ENCODE data around the gene GSK3B.

Gene GSK3B

DNA sequence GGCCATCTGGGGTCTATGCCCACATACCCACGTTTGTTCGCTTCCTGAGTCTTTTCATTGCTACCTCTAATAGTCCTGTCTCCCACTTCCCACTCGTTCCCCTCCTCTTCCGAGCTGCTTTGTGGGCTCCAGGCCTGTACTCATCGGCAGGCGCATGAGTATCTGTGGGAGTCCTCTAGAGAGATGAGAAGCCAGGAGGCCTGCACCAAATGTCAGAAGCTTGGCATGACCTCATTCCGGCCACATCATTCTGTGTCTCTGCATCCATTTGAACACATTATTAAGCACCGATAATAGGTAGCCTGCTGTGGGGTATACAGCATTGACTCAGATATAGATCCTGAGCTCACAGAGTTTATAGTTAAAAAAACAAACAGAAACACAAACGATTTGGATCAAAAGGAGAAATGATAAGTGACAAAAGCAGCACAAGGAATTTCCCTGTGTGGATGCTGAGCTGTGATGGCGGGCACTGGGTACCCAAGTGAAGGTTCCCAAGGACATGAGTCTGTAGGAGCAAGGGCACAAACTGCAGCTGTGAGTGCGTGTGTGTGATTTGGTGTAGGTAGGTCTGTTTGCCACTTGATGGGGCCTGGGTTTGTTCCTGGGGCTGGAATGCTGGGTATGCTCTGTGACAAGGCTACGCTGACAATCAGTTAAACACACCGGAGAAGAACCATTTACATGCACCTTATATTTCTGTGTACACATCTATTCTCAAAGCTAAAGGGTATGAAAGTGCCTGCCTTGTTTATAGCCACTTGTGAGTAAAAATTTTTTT is 276.5 kb downstream of the GSK3B start:
- Mint-ChIP-seq H3K4me3 (no peak overlapping the region), H3K27me3 (no peaks in the 10 kb centered on the region), H3K9me3 (no peaks in the 10 kb centered on the region), H3K27ac (no peak overlapping the region), H3K4me1 (no peaks in the 10 kb centered on the region), H3K36me3 (ENCODE audit: low read depth) (no peaks in the 10 kb centered on the region)
- DNase-seq = no peak
- ATAC-seq = no peak

DNA sequence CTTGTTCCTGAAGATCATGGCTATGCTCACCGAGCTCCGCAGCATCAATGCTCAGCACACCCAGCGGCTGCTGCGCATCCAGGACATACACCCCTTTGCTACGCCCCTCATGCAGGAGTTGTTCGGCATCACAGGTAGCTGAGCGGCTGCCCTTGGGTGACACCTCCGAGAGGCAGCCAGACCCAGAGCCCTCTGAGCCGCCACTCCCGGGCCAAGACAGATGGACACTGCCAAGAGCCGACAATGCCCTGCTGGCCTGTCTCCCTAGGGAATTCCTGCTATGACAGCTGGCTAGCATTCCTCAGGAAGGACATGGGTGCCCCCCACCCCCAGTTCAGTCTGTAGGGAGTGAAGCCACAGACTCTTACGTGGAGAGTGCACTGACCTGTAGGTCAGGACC is 277.2 kb downstream of the GSK3B start:
- Mint-ChIP-seq H3K9me3 (no peaks in the 10 kb centered on the region), H3K27ac (no peak overlapping the region), H3K4me3 (no peak overlapping the region)

DNA sequence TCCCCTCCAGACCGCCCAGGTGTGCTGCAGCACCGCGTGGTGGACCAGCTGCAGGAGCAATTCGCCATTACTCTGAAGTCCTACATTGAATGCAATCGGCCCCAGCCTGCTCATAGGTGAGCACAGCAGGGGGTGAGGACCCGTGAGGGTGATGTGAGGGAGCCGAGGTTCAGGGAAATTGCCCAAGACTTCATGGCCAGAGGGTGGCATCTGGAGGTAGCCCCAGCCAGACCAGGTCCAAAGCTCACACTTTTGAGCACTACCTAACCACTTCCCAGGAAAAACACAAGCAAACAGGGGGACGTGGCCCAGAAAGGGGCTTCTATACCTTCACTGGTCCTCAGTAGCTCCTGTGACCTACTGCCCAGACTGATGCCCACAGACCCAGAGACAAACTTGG is 278.5 kb downstream of the GSK3B start:
- Mint-ChIP-seq H3K4me3 (no peak overlapping the region), H3K27me3 (no peaks in the 10 kb centered on the region), H3K9me3 (no peaks in the 10 kb centered on the region), H3K36me3 (ENCODE audit: low read depth) (no peaks in the 10 kb centered on the region), H3K27ac (no peak overlapping the region), H3K4me1 (peaks cover 1% of the 10 kb centered on the region)
- ATAC-seq = no peak
- no peak for DNase-seq

More for the DNA sequence above, 277.2 kb downstream of the GSK3B start:
- ATAC-seq (no peak), DNase-seq (no peak)
- Mint-ChIP-seq H3K4me1 (no peaks in the 10 kb centered on the region), H3K27me3 (no peaks in the 10 kb centered on the region), H3K36me3 (ENCODE audit: low read depth) (no peaks in the 10 kb centered on the region)

DNA sequence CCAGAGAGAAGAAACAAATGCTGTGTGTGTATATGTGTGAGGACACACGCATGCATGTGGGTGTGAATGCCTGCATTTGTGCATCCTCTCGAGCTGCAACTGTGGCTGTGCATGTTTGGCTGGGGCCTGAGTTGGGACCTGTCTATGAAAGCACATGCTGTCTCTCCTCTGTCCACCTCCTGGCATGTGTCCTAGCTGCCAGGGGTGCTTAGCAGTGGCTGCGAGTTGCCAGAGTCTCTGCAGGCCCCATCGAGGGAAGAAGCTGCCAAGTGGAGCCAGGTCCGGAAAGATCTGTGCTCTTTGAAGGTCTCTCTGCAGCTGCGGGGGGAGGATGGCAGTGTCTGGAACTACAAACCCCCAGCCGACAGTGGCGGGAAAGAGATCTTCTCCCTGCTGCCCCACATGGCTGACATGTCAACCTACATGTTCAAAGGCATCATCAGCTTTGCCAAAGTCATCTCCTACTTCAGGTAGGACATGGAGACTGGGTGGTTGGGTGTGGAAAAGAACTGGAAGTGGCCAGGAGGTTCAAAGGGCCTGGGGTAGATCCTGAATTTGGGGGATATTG is 281.7 kb downstream of the GSK3B start:
- Mint-ChIP-seq H3K36me3 (ENCODE audit: low read depth) (no peaks in the 10 kb centered on the region), H3K9me3 (no peaks in the 10 kb centered on the region), H3K27ac (no peak overlapping the region), H3K4me3 (no peak overlapping the region), H3K4me1 (peaks cover 12% of the 10 kb centered on the region), H3K27me3 (no peaks in the 10 kb centered on the region)
- DNase-seq (no peak), ATAC-seq (no peak)

DNA sequence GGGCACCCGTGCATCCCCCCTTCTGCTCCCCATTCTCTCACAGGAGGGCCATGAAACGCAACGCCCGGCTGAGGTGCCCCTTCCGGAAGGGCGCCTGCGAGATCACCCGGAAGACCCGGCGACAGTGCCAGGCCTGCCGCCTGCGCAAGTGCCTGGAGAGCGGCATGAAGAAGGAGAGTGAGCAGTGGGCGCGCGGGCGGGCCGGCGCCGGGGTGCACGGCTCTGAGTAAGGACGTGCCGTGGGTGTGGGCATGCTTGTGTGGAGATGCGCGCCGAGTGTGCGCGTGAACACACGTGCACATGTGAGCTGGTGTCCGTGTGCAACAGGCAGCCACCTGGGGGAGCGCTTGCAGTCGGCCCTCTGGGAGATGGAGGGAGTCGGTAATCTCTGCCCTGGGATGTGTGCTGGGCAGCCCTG is 284.2 kb downstream of the GSK3B start:
- peak overlapping the region; percentile 59 for H3K27ac Mint-ChIP-seq
- H3K36me3 Mint-ChIP-seq (ENCODE audit: low read depth) = no peaks in the 10 kb centered on the region
- ATAC-seq (peak; percentile 82), DNase-seq (peak; percentile 62)
- H3K4me1 Mint-ChIP-seq = peaks cover 12% of the 10 kb centered on the region
- H3K27me3 Mint-ChIP-seq = no peaks in the 10 kb centered on the region
- H3K9me3 Mint-ChIP-seq = no peaks in the 10 kb centered on the region
- H3K4me3 Mint-ChIP-seq = peak overlapping the region; percentile 51

DNA sequence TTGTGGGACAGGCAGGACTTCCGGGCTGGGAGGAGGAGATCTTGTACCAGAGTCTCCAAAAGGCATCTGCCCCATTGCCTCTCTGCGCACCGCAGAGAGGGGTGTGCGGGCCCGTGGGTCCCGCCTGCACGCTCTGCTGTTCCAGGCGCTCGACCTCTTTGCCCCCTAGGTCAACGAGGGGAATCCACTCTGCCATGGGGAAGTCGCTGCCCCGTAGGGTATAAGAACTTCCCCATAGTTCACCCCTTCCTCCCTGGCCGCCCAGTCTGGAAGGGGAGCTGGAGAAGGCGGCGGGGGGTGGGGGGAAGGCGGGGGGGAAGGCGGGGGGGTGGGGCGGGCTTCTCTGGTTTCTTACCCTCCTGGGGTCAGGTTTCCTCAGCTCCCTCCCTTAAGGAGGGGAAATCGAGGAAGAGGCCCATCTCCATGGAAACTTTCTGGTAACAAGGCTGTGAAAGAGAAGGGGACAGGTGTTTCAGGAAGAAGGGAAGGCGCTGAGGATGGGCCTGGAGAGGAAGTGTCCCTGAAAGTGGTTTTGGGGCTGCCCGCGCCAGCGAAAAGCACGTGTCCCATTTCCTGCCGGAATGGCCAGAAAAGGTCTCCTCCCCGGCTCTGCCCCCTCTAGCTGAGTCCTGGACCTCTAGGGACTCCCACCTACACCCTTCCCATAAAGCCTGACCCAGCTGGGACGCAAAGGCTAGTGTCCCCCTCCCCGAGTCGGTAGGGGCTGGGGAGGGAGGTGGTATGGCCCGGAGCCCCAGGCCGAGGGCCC is 284.8 kb downstream of the GSK3B start:
- no peaks in the 10 kb centered on the region for H3K27me3 Mint-ChIP-seq
- H3K9me3 Mint-ChIP-seq = peaks cover 3% of the 10 kb centered on the region
- DNase-seq (peak; percentile 29), ATAC-seq (no peak)
- H3K36me3 Mint-ChIP-seq (ENCODE audit: low read depth) = no peaks in the 10 kb centered on the region
- peak overlapping the region; percentile 59 for H3K27ac Mint-ChIP-seq
- H3K4me3 Mint-ChIP-seq = peak overlapping the region; percentile 51
- H3K4me1 Mint-ChIP-seq = peaks cover 12% of the 10 kb centered on the region

DNA sequence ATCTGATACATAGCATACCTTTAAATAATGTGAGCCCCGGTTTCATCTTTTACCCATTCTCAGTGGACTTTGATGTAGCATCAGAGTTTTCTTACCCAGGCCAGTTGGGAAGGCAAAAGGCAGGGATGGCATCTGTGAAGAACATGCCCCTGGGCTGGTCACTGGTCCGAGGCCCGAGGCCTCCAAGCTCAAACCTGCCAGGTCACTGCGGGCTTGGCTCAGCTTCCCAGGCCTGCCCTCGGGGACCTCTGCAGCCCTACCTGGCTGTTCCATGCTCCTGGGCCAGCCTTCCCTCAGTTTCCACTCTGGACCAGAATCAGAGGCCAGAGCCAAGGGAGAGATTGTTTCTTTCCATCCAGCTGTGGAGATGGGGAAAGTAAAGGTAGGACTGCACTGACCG is 285.4 kb downstream of the GSK3B start:
- Mint-ChIP-seq H3K27ac (peak overlapping the region; percentile 43), H3K27me3 (no peaks in the 10 kb centered on the region), H3K36me3 (ENCODE audit: low read depth) (no peaks in the 10 kb centered on the region)

DNA sequence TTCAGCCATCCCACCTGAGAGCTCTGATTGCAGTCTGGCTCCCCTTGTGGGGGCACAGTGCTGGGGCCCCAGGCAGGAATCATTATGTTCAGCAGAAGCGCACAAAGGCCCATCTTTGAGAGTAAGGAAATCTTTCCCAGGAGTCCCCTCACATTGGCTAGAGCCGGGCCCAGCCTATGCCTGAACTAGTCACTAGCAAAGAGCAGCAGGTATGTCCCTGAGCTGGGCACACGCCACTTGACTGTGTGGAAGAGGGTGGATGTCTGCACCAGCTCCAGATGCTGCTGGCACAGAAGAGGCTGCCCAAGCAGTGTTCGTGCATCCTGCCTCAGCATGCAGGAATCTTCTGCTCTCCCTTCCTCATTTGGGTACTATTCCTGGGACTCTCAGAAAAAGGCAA is 286.0 kb downstream of the GSK3B start:
- no peak overlapping the region for H3K4me3 Mint-ChIP-seq
- no peaks in the 10 kb centered on the region for H3K36me3 Mint-ChIP-seq (ENCODE audit: low read depth)
- DNase-seq = no peak
- H3K27ac Mint-ChIP-seq = no peak overlapping the region
- peaks cover 3% of the 10 kb centered on the region for H3K9me3 Mint-ChIP-seq
- no peaks in the 10 kb centered on the region for H3K27me3 Mint-ChIP-seq
- H3K4me1 Mint-ChIP-seq = peaks cover 12% of the 10 kb centered on the region
- no peak for ATAC-seq

More for the DNA sequence above, 285.4 kb downstream of the GSK3B start:
- Mint-ChIP-seq H3K4me3 (no peak overlapping the region), H3K9me3 (peaks cover 3% of the 10 kb centered on the region), H3K4me1 (peaks cover 12% of the 10 kb centered on the region)
- ATAC-seq (no peak), DNase-seq (no peak)

DNA sequence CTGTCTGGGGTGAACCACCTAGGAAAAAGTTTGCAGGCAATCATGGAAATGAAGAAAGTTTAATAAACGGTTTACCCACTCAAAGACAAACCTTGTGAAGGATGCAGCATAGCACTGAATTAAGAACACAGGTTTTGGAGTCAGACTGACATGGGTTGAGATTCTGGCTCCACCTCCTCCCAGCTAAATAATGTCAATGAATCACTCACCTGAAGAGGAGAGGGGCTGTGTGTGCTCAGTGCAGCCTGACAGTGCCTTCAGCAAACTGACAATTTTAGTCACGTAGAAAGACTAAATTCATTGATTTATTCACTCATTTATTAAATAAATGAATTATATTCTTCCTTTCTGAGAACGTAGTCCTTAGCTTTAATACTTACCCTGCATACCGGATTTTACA is 293.4 kb downstream of the GSK3B start:
- ATAC-seq (no peak), DNase-seq (no peak)
- no peaks in the 10 kb centered on the region for H3K36me3 Mint-ChIP-seq (ENCODE audit: low read depth)
- no peak overlapping the region for H3K27ac Mint-ChIP-seq
- peaks cover 14% of the 10 kb centered on the region for H3K27me3 Mint-ChIP-seq
- no peaks in the 10 kb centered on the region for H3K4me1 Mint-ChIP-seq
- H3K4me3 Mint-ChIP-seq = no peak overlapping the region
- H3K9me3 Mint-ChIP-seq = peaks cover 3% of the 10 kb centered on the region

DNA sequence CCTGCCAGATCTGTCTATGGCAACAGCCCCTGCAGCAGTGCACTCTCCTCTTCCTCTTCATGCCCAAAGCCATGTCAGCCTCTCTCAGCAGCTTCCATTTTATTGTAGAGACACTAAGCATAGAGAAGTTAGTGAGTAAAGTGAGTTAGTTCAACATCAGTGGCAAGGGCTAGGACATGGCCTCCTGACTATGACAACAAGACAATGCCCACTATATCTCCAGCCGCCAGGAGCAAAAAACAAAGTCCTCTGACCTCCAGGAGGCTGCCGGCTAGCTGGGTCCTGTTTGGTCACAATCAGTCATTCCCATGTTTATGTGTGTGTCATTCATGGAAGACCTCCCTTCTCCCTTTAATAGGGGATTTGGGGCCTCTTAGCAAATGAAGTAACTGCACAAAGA is 297.5 kb downstream of the GSK3B start:
- ATAC-seq = no peak
- Mint-ChIP-seq H3K4me3 (no peak overlapping the region), H3K4me1 (no peaks in the 10 kb centered on the region)

DNA sequence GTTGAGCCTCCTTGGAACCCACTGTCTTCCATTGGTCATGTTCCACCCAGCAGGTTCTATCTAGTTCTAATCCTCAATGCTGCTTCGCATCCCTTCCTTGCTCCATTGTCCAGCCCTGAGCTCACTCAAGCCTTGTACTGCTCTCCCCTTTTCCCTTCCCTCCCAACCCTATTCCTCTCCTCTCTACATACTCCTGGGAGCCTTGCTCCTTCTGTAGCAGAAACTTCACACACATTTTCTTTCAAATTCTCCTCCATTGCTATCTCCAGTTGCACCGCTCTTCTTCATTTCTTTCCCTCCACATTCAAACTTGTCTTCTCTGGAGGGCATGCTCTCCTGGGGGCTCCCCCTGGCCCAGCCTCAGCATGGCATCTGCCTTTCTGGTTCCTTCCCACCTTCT is 297.9 kb downstream of the GSK3B start:
- peaks cover 13% of the 10 kb centered on the region for H3K27me3 Mint-ChIP-seq
- H3K36me3 Mint-ChIP-seq (ENCODE audit: low read depth) = no peaks in the 10 kb centered on the region
- no peaks in the 10 kb centered on the region for H3K4me1 Mint-ChIP-seq
- ATAC-seq = no peak
- H3K27ac Mint-ChIP-seq = no peak overlapping the region
- H3K4me3 Mint-ChIP-seq = no peak overlapping the region
- H3K9me3 Mint-ChIP-seq = no peaks in the 10 kb centered on the region
- no peak for DNase-seq

More for the DNA sequence above, 297.5 kb downstream of the GSK3B start:
- no peaks in the 10 kb centered on the region for H3K36me3 Mint-ChIP-seq (ENCODE audit: low read depth)
- peaks cover 14% of the 10 kb centered on the region for H3K27me3 Mint-ChIP-seq
- no peaks in the 10 kb centered on the region for H3K9me3 Mint-ChIP-seq
- no peak for DNase-seq
- H3K27ac Mint-ChIP-seq = no peak overlapping the region

DNA sequence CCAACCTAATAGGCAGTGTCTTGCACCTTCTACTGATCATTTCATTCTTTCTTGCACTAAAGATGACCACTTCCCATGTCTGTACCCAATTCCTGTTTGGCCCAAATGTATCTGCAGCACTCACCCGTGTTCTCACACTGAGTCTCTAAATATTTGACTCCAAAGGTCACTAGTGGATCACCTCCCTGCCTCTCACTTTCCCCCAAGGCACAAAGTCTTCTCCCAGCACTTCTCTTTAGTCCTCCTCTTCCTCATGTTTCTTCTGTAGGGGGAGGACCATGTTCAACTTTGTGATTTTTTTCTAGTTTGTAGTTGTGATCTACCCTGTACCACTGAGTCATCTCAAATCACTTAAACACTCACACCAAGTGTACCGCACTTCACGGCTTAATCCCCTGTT is 298.4 kb downstream of the GSK3B start:
- Mint-ChIP-seq H3K9me3 (no peaks in the 10 kb centered on the region), H3K27me3 (peaks cover 10% of the 10 kb centered on the region), H3K27ac (no peak overlapping the region), H3K36me3 (ENCODE audit: low read depth) (no peaks in the 10 kb centered on the region), H3K4me3 (no peak overlapping the region), H3K4me1 (no peaks in the 10 kb centered on the region)
- ATAC-seq (no peak), DNase-seq (no peak)

DNA sequence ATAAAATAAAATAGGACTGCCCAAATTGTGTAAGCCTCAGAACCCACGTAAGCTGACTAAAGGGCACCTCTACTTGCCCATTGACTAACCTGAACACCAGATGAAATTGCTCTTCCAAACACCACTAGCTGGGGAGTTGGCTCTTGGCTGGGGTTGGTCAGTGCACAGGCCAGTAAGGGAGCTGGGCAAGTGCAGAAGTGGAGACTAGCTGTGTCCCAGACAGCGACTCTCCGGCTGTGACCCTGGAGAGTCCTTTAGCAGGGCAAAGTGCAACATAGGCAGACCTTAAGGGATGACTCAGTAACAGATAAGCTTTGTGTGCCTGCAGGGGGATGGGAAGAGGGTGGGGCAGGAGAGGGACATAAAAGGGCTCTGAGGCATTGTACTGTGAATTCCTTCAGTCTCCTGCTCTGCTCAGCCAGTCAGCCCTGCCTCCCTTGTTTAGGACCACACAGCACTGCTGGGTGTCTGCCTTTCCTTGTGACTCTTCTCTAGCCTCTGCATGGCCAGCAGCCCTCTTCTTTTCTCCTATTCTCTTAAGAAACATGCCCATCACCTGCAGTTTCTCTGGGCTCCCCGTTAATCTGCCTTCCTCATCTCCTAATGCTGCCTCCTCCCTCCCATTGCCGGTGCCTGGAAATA is 299.2 kb downstream of the GSK3B start:
- Mint-ChIP-seq H3K4me1 (no peaks in the 10 kb centered on the region), H3K9me3 (no peaks in the 10 kb centered on the region), H3K36me3 (ENCODE audit: low read depth) (no peaks in the 10 kb centered on the region), H3K27ac (no peak overlapping the region), H3K27me3 (peaks cover 6% of the 10 kb centered on the region), H3K4me3 (no peak overlapping the region)
- DNase-seq (no peak), ATAC-seq (no peak)

DNA sequence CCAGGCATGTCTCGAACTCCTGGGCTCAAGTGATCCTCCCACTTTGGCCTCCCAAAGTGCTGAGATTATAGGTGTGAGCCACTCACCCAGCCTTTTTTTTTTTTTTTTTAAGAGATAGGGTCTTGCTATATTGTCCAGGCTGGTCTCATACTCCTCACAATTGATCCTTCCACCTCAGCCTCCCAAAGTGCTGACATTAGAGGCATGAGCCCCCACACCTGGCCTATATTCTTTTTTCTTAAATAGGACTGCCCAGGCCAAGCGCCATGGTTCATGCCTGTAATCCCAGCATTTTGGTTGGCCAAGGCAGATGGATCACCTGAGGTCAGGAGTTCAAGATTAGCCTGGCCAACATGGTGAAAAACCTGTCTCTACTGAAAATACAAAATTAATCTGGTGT is 299.8 kb downstream of the GSK3B start:
- ATAC-seq (no peak), DNase-seq (no peak)
- H3K27me3 Mint-ChIP-seq = peaks cover 4% of the 10 kb centered on the region
- no peaks in the 10 kb centered on the region for H3K4me1 Mint-ChIP-seq
- peaks cover 2% of the 10 kb centered on the region for H3K36me3 Mint-ChIP-seq (ENCODE audit: low read depth)
- no peak overlapping the region for H3K4me3 Mint-ChIP-seq
- no peak overlapping the region for H3K27ac Mint-ChIP-seq
- H3K9me3 Mint-ChIP-seq = no peaks in the 10 kb centered on the region

Measured in activated naive CD8-positive, alpha-beta T cell treated with anti-CD3 and anti-CD28 coated beads, Interleukin-2, amount 50 U/mL, for 24 hours (primary cell).